ENCODE data around the gene RAB12.

DNA sequence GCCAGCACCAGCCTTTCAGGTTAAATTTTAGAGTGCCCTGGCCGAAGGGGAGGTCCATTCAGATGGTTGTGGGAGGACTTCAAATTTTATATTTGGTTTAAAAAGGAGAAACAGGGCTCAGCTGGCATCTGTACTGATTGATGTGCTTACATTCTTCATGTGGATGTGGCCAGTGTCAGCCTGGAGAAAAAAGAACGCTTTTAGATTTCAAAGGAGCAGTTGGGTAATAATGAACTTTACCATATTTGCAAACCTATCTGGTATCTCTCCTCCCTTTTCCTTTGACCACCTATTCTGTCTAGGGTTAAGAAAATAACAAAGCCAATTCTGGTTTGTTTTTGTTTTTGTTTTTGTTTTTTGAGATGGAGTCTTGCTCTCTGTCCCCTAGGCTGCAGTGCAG, 21.3 kb downstream of the RAB12 start:
- TF ChIP-seq, protein P1, sequence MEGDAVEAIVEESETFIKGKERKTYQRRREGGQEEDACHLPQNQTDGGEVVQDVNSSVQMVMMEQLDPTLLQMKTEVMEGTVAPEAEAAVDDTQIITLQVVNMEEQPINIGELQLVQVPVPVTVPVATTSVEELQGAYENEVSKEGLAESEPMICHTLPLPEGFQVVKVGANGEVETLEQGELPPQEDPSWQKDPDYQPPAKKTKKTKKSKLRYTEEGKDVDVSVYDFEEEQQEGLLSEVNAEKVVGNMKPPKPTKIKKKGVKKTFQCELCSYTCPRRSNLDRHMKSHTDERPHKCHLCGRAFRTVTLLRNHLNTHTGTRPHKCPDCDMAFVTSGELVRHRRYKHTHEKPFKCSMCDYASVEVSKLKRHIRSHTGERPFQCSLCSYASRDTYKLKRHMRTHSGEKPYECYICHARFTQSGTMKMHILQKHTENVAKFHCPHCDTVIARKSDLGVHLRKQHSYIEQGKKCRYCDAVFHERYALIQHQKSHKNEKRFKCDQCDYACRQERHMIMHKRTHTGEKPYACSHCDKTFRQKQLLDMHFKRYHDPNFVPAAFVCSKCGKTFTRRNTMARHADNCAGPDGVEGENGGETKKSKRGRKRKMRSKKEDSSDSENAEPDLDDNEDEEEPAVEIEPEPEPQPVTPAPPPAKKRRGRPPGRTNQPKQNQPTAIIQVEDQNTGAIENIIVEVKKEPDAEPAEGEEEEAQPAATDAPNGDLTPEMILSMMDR (IDR thresholded peaks at IDR 0.05; ENCODE audit: insufficient read depth, low read length, poor library complexity, severe bottlenecking) = no peak
- no peak for TF ChIP-seq EZH2phosphoT487 (conservative IDR thresholded peaks at IDR 0.05; ENCODE audit: low read length)
